Astrocyte of the hippocampus (primary cell): Measurements from ENCODE around the gene SP140.
"Not testable (repeated sequence)": the region's sequence is repeated elsewhere in the genome, so short reads cannot be mapped to it uniquely, and the experiment has no call there.

Experiments used
- DNase-seq: peaks from one replicate; pipeline ENCODE4 v3.0.0; 2011; ENCODE audit warnings: low read depth, low spot score

Gene SP140

DNA sequence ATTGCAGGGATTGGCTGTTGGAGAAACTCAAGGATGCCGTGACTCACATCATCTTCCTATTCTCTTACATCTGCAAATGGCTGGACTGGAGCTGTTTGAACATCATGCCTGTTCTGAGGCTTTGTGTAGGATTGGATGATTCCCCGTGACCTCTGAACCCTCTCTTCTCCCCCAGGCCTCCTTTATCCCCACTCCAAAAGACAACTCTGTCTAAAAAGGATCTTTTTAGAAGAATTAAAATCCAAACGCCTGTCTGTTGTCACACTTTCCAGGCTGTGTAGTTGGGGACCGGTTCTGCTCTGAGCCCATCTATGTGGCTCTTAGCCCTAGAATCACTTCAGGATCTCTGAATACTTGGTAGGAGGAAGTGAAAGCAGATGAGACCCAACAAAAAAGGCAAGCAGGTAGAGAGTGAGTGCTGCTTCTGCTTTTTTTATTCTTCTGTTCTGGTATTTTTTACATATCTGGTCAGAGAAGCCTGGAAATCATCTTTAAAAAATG is 565 bp downstream of the SP140 start:
- DNase-seq = no peak

DNA sequence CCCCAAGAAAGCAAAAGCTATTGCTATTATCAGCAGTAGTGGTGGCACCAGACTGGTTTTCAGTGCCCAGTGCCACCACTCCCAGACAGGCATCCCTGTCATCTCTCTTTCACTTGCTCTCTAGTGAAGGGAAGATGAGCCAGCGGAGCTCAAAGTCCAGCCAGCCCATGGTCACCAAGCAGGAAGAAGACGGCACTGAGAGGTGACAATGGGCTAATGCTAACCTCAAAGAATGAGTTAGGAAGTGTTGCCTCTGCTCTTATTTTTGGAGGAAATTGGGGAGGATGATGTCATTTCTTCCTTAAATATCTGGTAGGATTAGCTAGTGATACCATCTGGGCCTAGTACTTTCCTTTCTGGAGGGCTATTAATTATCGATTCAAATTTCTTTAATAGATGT is 1.7 kb downstream of the SP140 start:
- no peak for DNase-seq

DNA sequence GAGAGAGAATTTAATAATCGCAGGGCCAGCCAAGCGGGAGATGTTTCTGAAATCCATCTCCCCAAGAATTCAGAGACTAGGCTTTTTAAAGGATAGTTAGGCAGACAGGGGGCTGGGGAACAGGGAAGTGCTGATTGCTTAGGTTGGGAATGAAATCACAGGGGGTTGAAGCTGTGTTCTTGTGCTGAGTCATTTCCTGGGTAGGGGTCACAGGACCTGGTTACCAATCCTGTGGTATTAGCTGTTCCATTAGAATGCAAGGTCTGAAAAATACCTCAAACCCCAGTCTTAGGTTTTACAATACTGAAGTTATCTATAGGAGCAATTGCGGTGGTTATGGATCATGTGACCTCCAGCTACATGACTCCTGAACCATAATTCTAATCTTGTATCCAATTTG is 4.6 kb downstream of the SP140 start:
- peak; percentile 63 for DNase-seq

DNA sequence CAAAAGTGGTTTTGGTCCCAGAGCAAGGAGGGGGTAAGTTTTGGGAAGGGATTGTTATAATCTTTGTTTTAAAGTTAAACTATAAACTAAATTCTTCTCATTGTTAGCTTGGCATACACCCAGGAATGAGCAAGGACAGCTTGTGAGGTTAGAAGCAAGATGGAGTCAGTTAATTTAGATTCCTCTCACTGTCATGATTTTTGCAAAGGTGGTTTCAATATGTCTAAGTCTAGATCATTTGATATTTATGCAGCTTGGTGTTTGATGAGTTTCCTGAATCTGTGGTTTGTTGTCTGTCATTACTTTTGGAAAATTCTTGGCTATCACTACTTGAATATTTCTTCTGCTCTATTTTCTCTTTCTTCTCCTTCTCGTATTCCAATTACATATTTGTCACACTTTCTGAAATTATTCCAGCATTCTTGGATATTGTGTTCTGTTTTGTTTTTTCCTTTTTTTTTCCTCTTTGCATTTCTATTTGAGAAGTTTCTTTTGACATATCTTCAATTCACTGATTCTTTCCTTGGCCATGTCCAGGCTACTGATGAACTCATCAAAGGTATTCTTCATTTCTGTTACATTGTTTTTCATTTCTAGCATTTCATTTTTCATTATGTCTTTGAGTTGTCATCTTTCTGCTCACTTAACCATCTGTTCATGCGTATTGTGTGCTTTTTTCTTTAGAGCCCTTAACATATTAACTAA is 5.1 kb downstream of the SP140 start:
- no peak for DNase-seq

- no peak for DNase-seq
Observed at GRCh38 chr2:230231251-230231650, 5.7 kb downstream of the SP140 start.

DNA sequence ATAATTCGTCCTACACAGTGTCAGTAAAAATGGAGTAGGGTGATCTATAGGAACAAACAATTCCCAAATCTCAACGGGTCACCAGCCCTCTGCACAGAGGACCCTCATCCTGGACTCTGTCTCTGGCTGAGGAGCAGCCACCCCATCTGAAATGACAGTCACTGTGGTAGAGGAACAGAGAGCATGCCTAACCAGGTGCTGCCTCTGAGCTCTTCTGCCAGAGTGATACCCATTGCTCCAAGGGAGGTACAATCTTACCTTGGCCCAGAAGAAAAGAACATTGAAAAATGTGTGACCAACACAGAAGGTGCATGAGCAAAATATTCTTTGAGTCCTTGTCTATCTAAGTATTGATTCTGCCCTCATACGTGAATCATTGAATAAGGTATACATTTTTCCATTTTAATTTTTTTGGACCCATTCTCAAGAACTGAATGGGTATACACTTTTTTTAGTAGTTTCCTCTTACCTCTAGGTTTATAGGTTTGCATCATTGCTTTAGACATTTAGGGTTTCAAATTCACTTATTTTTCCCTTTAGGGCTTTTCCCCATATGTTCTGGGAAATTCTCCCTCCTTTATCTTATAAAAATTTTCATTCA is 8.7 kb downstream of the SP140 start:
- DNase-seq = no peak

GRCh38 chr2:230234845-230235244 is 9.3 kb downstream of the SP140 start:
- peak; percentile 50 for DNase-seq

DNA sequence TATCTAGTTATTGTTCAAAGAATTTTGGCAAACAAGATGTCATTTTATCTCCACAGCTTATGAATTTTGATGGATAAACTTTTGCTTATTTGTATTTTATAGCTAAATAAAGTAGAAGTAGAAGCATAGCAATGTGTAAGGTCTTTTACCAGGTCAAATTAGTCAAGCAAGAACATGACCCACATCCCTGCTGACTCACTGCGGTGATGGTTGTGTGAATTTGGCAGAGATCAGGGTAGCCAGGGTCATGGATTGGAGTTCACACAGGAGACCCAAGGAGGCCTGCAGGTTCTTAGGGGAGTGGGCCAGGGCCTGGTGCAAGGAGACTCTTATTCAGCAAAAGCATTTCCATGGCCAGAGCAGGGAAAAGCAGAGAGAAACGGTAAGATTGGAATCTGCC is 18.7 kb downstream of the SP140 start:
- DNase-seq = no peak

GRCh38 chr2:230246206-230246605 is 20.7 kb downstream of the SP140 start:
- no peak for DNase-seq

- no peak for DNase-seq
Observed at GRCh38 chr2:230250231-230250630, 24.7 kb downstream of the SP140 start.

- DNase-seq = no peak
Observed at GRCh38 chr2:230254152-230254881, 28.8 kb downstream of the SP140 start.

DNA sequence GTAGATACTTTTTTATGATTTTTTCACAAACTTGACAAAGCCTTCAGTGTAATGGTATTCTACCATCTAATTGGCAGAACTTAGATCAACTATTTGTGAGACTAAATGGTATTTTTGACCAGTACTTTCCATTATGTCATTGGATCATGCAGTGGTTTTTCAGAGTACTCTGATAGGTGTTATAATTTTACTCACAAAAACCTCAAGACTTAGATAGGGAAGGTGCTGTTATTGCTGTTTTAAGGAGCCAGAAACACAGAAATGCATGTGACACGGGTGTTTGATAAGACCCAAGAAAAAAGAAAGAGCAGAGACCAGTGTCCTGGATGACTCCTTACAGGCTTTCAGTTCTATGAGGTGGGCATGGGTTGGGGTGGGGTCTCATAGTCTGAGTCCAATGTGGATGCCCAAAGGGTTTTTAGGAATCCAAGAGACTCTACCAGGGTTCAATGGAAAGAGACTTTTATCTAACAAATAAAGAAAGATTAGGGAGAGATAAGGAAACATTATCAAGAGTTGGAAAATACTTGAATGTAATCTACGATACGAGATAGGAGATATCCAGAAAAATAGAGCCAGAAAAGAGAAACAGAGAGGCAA is 31.3 kb downstream of the SP140 start:
- DNase-seq = no peak

- no peak for DNase-seq
Observed at GRCh38 chr2:230258483-230258882, 32.9 kb downstream of the SP140 start.

- DNase-seq = no peak
Observed at GRCh38 chr2:230262246-230262645, 36.7 kb downstream of the SP140 start.

GRCh38 chr2:230264945-230265344 is 39.4 kb downstream of the SP140 start:
- not testable (repeated sequence) for DNase-seq

- peak; percentile 5 for DNase-seq
Observed at GRCh38 chr2:230266638-230267037, 41.1 kb downstream of the SP140 start.

GRCh38 chr2:230267059-230267458 is 41.5 kb downstream of the SP140 start:
- no peak for DNase-seq

DNA sequence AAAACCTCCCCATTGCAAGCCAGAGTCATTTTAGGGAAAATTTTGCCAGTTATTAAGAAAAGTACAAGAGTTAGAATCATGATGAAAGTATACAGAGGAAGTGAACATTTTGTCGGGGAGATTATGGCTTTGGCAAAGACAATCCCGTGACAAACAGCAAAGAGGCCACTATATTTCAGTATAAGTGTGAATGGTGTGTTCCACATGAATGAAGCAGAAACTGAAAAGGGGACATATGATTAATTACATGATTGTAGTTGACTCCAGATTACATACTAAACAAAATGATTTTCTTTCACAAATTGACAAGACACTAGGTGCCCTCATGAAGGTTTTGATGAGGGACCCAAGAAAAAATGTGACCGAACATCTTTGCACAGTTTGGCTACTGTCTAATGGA is 42.0 kb downstream of the SP140 start:
- DNase-seq = no peak

- no peak for DNase-seq
Observed at GRCh38 chr2:230268606-230269243, 43.2 kb downstream of the SP140 start.

GRCh38 chr2:230269715-230270114 is 44.2 kb downstream of the SP140 start:
- no peak for DNase-seq

- DNase-seq = no peak
Observed at GRCh38 chr2:230282936-230283335, 57.4 kb downstream of the SP140 start.

- DNase-seq = no peak
Observed at GRCh38 chr2:230286048-230286447, 60.5 kb downstream of the SP140 start.
